Right lobe of liver (tissue), 4 donors: ENCODE measurements around the gene PLXNC1.

Experiments used
- CTCF ChIP-seq, 4 donors: fragments of 200-600 bp in 3 of 4; fragments of 450-650 bp in 1 of 4; IDR thresholded peaks; one replicate each; pipeline versions ENCODE4 v1.5.1 to v1.8.0; 2016 to 2022; ENCODE audit warnings: antibody characterized with exemption in 4 of 4, mild to moderate bottlenecking in 2 of 4
- POLR2A ChIP-seq: fragments of 450-650 bp; IDR thresholded peaks from one replicate; pipeline ENCODE4 v1.6.1; 2017; ENCODE audit warnings: antibody characterized with exemption, mild to moderate bottlenecking
- donor health status: DM: no; HTN: no; CAD: no.
- donor health status: DM: no; HTN: no; CAD: no.
- donor health status: DM: no; HTN: yes; CAD: no.

GRCh38 chr12:94209240-94209639, 60.9 kb downstream of the PLXNC1 start:
- TF ChIP-seq CTCF (IDR thresholded peaks at IDR 0.05) (no peak), POLR2A (no peak)
